NCI-H1417 treated with DMSO at 0.1 percent for 48 hours (cell line): ENCODE measurements around the gene HSH2D.
A peak's percentile ranks its signal among the peaks of the same experiment; 100 is the strongest.
"Not testable (repeated sequence)": the region's sequence is repeated elsewhere in the genome, so short reads cannot be mapped to it uniquely, and the experiment has no call there.

Experiments
- DNase-seq: peaks from one replicate; lab custom pipeline; 2025; lab: John Stamatoyannopoulos, UW

Gene HSH2D

GRCh38 chr19:16157601-16158000, 14.1 kb downstream of the HSH2D start:
- DNase-seq, result no peak

GRCh38 chr19:16159655-16160054, 16.2 kb downstream of the HSH2D start:
- DNase-seq, result no peak

DNA sequence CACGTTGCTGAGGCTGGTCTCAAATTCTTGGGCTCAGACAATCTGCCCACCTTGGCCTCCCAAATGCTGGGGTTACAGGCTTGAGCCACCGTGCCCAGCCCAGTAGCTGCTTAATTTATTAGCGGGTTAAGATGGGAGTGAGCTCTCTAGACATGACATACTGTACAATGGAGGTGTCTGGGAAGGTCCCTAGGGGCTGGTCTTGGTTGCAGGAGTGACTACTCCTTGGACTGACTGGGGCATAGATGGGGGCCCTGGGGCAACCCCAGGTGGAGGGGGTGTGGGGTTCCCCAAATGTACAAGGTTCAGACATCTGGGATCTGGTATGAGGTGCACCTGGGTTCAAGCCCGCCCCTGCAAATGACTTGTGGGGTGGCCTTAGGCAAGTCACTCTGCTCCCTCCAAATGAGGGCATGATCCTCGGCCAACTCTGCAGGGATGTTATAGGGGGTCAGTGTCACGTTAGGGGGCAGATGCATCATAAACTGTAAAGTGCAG, 17.0 kb downstream of the HSH2D start:
- DNase-seq, result no peak

DNA sequence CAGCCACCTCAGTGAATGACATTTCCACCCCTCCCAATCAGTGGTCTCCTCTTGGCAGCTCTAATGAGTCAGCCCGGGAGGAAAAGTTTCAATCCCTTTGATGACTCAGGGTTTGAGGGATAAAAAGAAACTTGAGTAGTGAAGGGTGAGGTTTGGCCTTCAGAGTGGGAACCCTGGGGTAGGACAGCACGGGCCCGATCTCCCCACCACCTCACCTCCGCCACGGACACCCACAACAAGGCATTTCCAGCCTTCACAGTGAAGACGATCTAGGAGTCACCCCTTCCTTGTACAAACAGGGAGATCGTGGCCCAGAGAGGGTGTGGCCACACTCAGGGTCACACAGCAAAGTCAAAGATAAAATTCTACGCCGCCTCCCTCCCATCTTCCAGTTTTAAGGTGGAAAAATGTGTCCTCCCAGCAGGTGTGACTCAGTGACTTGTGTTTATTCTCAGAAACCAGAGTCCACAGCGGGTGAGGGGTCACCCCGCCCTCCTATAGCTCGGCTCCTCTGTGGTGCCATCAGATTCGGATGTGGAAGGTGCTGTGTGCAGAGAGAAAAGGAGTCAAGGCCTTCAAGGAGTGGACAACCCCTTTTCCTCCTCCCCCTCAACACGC, 17.6 kb downstream of the HSH2D start:
- no peak for DNase-seq

- DNase-seq, result no peak
Measured at GRCh38 chr19:16161840-16162239, 18.4 kb downstream of the HSH2D start.

GRCh38 chr19:16164222-16164890, 20.9 kb downstream of the HSH2D start:
- no peak for DNase-seq

DNA sequence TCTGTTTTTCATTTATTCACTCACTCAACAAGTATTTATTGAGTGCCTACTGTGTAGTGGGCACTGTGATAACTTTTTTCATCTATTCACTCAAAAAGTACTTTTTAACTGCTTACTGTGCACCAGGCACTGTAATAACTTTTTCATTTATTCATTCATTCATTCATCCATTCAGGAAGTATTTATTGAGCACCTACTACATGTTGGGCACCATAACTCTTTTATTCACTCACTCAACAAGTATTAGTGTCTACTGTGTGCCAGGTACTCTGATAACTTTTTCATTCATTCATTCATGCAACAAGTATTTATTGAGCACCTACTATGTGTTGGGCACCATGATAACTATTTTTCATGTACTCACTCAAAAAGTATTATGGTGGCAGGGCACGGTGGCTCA, 22.9 kb downstream of the HSH2D start:
- DNase-seq, result no peak

DNA sequence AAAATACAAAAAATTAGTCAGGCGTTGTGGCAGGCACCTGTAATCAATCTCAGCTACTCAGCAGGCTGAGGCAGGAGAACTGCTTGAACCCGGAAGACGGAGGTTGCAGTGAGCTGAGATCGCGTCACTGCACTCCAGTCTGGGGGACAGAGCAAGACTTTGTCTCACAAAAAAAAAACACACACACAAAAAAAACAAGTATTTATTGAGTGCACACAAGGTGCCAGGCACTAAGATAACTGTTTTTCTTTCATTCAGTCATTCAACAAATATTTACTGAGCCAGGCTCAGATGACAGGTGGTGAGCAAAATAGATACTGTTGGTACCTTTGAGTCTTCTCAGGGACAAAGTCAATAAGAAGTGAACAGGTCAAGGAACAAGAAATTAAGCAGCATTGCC, 23.6 kb downstream of the HSH2D start:
- no peak for DNase-seq

GRCh38 chr19:16168465-16169081, 25.1 kb downstream of the HSH2D start:
- no peak for DNase-seq

GRCh38 chr19:16170134-16170533, 26.6 kb downstream of the HSH2D start:
- no peak for DNase-seq

DNA sequence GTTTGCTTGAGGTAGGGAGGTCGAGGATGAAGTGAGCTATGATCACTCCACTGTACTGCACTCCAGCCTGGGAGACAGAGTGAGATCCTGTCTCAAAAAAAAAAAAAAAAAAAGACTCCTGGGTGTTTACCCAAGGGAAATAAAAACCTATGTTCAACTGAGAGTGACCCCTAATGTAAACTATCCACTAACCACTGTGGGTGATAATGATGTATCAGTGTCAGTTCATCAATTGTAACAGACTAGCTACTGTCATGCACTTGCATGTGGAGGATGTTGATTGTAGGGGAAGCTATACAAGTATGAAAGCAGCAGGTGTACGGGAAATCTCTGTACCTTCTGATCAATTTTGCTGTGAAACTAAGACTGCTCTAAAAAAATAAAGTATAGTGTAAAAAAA, 32.5 kb downstream of the HSH2D start:
- DNase-seq, result no peak

- DNase-seq, result not testable (repeated sequence)
Measured at GRCh38 chr19:16178866-16179265, 35.4 kb downstream of the HSH2D start.

DNA sequence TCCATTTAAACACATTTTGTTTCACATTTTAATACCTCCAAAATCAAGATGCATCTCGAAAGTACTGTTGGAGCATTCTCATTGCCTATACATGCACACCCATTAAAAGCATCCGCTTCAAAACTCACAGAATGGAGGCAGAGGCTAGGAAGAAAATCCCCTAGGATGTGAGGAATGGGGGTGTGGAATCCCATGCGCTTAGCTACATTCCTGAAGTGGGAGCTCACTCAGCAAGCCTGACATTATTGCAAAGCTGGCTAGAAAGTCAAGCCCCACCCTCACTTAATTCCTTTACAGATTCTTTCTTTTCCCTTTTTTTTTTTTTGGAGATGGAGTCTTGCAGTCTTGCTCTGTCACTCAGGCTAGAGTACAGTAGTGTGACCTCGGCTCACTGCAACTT, 37.1 kb downstream of the HSH2D start:
- DNase-seq, result no peak

DNA sequence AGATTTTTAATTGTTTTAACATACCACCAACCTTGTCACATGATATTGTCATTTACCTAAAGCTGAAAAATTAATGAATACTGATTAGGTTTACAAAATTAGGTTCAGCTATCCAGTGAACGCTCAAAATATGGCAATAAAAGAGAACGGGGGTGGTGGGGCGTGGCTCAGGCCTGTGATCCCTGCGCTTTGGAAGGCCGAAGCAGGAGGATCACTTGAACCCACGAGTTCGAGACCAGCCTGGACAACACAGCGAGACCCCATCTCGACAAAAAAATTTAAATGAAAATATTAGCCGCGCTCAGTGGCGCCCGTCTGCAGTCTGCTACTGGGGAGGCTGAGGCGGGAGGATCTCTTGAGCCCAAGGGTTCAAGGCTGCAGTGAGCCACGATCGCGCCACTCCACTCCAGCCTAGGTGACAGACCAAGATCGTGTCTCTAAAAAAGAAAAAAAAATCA, 41.2 kb downstream of the HSH2D start:
- DNase-seq, result no peak

- DNase-seq, result peak; percentile 95
Measured at GRCh38 chr19:16185123-16185767, 41.8 kb downstream of the HSH2D start, which contains the start of gene FAM32A. FAM32A (plus strand) TSS chr19:16185410; CDS start chr19:16185443, 33 bp downstream.

DNA sequence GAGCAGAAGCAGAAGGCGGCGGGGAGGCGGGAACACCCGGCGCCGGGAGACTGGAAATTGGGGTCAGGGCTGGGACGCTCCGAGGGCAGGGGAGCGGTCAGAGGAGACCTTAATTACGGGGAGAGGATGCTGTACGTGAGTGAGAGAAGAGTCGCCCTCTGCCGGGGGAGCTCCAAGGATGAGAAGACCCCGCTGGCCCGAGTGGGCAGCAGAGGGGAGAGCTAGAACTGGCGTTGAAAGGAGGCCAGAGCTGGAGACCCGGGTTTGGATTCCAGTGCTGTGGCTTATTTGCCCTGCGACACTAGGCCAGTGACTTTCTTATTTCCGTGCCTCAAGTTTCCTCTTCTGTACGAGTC, 42.3 kb downstream of the HSH2D start:
- no peak for DNase-seq

DNA sequence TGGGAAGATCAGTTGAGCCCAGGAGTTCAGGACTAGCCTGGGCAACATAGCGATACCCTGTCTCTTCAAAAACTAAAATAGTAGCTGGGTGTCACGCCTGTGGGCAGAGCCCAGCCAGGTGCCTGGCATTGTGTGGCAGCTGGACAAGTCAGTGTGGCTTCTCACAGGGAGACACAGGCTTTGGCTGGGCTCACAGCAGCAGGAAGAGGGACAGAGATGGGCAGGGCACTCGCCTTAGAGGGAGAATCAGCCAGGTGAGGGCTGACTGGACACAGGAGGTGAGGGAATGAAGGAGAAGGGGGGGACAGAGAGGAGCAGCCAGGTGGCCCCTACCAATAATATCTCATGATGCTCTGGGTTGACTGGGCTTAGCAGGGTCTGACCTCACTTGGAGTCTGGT, 45.0 kb downstream of the HSH2D start:
- DNase-seq, result no peak

- no peak for DNase-seq
Measured at GRCh38 chr19:16190198-16190597, 46.7 kb downstream of the HSH2D start.

DNA sequence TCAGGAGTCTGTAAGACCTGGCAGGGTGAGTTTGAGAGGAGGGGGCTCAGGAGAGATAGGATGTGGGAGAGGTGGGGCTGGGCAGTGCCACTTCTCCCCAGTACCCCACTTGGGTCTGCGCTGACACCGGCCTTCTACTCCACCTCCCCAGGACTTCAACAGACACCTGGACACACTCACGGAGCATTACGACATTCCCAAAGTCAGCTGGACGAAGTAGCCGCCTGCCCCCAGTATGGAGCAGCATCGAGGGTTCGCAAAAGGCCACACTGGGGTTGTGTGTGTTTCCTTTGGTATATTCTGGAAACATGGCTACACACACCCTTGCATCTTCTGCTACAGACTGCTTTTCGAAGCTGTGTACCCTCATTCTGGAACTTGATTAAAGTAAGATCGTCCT, 47.3 kb downstream of the HSH2D start:
- no peak for DNase-seq

DNA sequence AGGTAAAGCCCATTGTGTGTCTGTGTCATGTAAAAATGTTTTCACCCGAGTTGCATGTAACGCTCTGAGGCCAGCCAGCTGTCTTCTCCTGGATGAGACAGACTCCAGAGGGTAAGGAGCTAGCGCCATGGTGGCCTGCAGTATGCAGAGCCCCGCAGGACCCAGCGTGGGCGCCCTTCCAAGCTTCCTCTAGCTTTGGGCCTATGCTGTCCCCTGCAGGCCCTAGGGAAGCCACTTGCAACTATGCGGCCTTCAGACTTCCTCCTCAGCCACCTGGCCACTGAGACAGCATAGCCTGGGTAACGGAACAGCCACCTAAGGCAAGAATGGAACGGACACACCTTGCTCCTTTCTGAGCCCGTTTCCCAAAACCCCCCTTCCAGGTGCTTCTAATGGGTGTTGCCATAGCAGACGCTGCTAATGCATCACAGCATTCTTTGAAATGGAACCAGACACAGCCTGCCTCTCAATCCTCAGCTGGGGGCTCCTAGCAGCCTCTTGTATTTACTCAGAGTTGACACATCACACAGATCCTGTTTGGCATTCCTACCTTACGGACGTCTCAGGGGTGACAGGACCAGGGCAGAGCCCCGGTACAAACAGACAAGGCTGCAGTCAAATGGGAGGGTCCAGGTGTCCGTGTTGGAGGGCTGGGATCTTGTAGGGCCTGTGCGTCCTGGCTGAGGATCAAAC, 47.9 kb downstream of the HSH2D start:
- DNase-seq, result no peak

DNA sequence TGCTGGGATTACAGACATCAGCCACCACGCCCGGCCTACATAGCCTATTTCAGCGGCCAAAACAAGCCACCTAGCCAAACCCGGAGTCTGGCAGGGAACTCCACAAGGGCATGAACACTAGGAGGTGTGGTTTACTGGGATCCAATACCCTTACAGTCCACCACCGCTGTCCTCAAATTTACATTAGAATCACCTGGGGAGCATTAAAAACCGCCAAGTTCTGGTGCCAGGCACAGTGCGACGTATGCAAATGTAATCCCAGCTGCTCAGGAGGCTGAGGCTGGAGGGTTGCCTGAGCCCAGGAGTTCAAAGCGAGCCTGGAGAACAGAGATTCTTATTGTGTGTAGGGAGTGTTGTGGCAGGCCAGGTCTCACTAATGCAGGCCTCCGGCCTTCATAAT, 50.0 kb downstream of the HSH2D start:
- DNase-seq, result no peak

GRCh38 chr19:16197188-16197621, 53.7 kb downstream of the HSH2D start:
- DNase-seq, result no peak
